Inflammatory macrophage (primary cell): ENCODE results near the gene NOTCH2.

Experiments
- DNase-seq, 2 donors: peaks; one replicate each; pipeline ENCODE4 v3.0.0-alpha.2; 2020 to 2022

The NOTCH2 gene

DNA sequence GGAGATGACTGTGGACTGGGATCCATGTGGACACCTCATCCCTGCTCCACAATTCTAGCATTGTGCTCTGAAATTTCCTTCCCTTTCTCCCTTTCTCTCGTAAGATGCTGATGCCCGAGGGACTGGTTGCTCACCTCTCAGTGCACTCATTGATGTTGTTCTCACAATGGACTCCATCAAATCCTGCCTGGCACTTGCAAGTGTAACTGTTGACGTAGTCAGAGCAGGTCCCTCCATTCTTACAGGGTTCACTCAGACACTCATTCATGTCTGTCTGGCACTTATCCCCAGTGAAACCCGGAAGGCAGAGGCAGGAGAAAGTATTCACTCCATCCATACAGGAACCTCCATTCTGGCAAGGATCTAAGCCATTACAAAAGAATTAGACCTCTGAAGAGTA, 128.1 kb downstream of the NOTCH2 start:
- DNase-seq = no peak

GRCh38 chr1:119940697-119941096, 128.8 kb downstream of the NOTCH2 start:
- DNase-seq = no peak

GRCh38 chr1:119937198-119937597, 132.3 kb downstream of the NOTCH2 start:
- no peak for DNase-seq

DNA sequence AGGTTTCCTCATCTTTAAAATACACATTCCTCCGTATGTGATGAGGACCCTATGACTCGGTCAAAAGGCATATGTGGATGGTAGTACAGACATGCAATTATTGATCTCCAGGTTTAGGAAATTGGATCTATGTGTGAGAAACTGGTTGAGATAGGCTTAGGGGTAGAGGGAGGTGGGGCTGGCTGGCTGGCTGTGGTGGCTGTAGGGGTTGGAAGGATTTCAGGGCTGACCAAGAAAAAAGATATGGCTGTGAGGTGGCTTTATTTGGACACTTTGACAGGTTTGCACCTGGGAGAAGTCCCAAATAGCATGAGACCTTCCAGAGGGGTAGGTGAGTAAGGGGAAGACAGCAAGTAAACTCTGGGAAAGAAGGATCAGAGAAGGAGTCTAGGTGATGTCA, 133.5 kb downstream of the NOTCH2 start:
- no peak for DNase-seq

GRCh38 chr1:119935373-119935772, 134.1 kb downstream of the NOTCH2 start:
- DNase-seq = no peak

GRCh38 chr1:119933397-119933796, 136.1 kb downstream of the NOTCH2 start:
- no peak for DNase-seq

DNA sequence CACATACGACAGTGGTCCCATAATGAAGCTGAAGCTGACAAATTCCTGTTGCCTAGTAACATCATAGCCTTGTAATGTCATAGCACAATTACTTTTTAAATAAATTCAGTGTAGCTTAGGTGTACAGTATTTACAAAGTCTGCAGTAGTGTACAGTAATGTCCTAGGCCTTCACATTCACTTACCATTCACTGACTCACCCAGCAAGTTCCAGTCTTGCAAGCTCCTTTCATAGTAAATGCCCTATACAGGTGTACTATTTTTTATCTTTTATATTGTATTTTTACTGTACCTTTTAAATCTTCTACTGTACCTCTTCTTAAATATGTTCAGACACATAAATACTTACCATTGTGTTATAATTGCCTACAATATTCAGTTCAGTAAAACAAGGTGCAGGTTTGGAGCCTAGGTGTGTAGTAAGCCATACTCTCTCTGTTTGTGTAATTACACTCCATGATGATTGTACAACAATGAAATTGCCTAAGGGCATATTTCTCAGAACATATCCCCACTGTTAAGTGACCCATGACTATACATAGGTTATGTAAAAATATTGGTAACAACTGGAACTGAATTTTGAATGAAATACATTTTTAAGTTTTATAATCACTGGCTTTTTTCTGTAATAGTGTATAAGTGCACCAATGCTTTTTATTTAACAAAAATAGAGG, 139.7 kb downstream of the NOTCH2 start:
- DNase-seq = no peak

DNA sequence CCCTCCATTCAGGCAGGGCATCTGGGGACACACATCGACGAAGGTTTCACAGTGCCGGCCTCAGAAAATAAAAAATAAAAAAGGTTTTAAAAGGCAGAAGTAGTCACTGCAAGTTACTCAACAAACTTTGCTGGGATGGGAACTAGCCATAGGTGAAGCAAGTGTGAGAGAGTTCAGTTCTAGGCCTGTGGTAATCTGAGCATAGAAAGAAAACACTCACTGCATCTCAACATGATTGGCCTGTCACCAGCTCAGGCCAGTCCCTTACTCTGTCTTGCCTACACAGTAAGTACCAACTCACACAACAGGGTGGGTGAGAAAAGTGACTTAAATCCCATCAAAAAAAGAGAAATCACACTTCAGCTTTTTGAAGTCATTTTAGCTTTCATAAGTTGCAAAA, 142.9 kb downstream of the NOTCH2 start:
- DNase-seq = peak in 1 of 2 donors; percentile 7

DNA sequence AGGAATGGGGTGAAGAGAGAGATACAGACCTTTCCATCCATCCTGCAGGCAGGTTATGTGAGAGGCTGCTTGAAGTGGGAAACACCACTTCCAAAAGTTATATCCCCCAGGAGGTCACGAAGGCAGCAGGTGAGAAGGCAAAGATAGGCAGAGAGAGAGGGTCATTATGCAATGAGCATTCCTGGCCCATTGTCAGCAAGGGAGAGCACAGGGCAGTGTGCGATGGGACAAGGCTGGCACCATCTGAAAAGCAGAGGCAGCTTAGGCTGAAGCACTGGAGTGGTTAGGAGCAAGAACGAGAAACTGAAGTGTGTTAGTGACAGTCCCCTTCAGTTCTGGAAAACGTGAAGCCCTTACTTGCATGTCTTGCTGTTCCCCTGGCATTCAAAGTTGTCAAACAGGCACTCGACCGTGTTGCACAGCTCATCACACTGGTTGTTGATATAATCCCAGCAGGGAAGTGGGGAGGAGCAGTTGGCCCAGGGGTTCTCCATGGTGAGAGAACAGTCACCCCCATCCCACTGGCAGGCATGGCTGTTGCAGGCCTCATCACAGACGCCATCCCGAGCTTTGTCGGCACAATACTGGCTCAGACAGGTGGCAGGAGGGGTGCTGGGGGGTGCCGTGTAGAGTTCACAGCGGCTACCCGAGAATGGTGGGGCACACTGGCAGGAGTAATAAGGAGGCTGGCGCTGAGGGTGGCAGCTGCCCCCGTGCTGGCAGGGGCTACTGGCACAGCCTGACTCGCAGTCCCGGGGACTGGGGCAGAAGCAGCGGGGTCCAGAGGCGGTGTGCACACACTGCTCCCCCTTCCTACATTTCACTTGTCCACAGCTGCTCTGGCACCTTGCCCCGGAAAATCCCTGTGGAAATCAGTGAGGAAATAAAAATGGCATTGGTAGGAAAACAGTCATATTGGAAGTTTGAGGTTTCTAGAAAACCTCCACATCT, 144.2 kb downstream of the NOTCH2 start:
- DNase-seq = no peak

GRCh38 chr1:119920104-119920968, 149.1 kb downstream of the NOTCH2 start:
- DNase-seq = no peak

DNA sequence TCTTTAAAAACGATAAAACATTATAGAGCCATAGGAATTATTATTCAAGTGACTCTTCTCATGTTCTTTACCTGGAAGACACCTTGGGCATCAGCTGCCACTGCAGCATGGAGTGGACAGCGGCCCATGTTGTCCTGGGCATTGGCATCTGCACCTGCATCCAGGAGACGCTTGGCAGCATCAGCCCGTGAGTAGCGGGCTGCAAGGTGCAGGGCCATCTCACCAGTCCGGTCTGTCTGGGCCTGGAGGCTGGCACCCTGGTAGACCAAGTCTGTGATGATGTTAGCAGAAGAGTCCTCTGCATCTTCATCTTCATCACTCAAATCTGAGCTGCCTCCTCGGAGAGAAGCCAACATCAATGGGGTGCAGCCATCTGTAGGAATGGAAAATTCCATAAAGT, 150.2 kb downstream of the NOTCH2 start:
- DNase-seq = no peak

DNA sequence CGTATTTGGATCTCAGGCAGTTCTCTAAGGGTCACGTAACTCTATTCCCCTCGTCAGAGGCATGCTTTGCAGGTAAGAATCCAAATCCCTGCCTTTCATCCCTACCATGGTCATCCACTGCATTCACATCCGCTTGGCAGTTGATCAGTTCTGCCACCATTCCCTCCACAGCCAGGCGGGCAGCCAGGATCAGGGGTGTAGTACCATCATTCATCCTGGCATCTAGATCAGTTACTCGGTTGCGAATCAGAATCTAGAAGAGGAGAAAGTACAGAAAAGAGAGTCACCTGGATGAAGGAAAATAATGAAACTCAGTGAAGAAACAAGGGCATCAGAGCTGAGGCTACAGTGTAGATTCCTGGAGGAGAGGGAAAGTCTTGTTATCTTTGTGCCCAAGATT, 151.2 kb downstream of the NOTCH2 start:
- no peak for DNase-seq

DNA sequence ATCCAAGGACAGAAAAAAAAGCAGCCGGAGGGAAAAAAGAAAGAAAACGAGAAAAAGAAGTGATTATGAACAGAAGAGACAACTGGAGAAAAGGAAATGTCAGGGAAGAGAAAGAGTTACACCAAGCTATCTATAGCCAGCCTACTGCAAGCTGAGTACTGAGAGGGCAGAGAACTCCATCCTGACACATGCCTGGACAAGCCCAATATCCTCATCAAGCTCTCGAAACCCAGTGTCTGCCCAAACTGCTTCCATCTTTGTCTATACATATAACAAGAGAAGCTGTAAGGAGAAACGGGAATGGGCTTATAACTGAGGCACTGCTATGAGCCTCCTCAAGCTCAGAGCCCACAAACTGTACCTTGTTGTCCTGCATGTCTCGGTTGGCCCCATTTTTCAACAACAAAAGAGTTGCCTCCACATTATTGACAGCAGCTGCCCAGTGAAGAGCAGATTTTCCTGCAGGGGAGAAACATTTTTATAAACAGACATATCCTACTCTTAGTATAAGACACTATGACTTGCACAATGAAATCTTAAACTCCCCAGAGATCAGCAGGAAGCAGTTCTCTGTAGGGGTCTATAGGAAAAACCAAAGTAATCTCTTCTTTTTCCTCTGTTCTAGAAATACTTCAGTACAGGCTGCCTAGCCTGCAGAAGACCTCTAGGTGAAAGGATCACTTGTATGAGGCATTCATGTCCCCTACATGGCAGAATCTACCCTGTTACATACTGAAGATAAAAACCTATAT, 152.0 kb downstream of the NOTCH2 start:
- no peak for DNase-seq

DNA sequence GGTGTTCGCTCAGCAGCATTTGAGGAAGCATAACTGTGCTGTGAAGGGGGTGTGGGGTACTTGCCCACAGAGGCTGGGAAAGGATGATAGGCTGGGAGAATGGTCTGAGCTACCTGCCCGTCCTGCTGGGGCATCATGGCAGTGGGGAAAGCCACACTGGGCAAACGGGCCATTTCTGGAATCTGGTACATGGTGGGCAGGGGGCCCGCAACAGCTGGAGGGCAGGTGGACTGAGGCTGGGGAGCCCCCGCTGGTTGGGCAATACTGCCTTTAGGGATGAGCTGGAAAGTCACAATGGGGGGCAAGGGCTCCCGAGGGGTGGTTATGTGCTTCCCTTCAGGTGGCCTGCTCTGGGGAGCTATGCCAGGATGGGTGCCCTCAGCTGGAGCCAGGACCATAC, 153.9 kb downstream of the NOTCH2 start:
- no peak for DNase-seq

- DNase-seq = no peak
These were observed 155.4 kb downstream of the NOTCH2 start for GRCh38 chr1:119914071-119914470.

- no peak for DNase-seq
These were observed 156.5 kb downstream of the NOTCH2 start for GRCh38 chr1:119912963-119913362.

DNA sequence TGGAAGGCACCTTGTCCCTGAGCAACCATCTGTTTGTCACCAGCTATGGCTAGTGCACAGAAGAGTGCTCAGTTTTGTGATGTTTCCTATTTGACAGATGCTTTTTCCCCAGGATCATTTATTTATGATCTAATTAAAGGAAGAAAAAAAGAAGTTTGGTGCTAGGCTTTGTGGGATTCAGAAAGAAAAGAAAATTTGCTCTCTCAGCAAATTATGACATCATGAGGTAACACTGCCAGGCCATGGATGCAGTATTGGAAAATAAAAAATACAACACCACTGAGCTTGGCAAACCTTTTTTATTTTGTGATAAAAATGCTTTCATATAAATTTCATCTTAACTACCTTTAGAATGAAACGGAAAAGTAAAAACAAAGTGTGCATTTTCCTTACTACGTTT, 157.7 kb downstream of the NOTCH2 start:
- no peak for DNase-seq

- DNase-seq = no peak
These were observed 158.8 kb downstream of the NOTCH2 start for GRCh38 chr1:119910618-119911017.

DNA sequence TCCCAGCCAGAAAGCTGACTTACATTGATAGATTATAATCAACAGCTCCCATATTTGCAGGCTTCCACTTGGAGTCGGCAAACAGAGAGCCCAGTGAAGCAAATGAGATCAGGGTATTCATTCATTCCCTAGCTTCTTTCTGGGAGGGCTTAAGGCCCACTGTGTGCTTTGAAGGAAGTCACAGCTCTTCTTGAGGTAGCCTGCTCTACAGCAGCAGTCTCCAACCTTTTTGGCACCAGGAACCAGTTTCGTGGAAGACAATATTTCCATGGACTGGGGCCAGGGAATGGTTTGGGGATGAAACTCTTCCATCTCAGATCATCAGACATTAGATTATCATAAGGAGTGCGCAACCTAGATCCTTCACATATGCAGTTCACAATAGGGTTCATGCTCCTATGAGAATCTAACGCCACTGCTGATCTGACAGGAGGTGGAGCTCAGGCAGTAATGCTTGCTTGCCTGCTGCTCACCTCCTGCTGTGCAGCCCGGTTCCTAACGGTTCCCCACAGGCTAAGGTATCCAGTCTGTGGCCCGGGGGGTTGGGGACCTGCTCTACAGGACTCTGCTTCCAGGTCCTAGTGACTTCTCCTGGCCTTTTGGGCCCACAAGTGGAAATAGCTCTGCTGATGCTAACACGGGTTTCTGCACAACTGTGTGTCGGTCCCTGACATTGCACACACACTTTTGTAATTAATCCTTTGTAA, 159.4 kb downstream of the NOTCH2 start:
- no peak for DNase-seq

DNA sequence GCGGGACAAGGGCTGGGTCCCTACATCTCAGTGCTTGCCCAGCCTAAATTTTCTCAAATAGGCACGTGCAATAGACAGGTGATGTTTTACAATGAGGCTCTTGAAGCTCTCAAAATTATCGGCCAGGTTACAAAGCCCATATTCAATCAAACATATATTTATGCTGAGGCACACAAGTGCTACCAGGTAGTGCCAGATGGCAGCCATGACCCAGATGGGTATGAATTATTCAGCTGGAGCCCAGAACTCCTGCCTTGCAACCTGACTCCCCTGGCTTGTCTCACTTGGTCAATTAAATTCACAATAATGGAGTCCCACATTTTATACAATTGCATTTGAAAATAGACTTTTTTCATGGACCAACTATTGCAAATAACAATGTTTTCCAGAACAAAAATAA, 160.8 kb downstream of the NOTCH2 start:
- DNase-seq = no peak

GRCh38 chr1:119906927-119907652, 162.4 kb downstream of the NOTCH2 start:
- DNase-seq = no peak
